GM18499 (cell line): ENCODE measurements around the gene PRSS53.

Source experiments
- ATAC-seq: cut with Tn5 transposase; IDR thresholded peaks from one replicate; pipeline ENCODE4 v1.9.1; 2021; ENCODE audit warnings: moderate number of reproducible peaks; ENCODE audit not compliant: insufficient read depth, unreplicated experiment

Gene PRSS53

DNA sequence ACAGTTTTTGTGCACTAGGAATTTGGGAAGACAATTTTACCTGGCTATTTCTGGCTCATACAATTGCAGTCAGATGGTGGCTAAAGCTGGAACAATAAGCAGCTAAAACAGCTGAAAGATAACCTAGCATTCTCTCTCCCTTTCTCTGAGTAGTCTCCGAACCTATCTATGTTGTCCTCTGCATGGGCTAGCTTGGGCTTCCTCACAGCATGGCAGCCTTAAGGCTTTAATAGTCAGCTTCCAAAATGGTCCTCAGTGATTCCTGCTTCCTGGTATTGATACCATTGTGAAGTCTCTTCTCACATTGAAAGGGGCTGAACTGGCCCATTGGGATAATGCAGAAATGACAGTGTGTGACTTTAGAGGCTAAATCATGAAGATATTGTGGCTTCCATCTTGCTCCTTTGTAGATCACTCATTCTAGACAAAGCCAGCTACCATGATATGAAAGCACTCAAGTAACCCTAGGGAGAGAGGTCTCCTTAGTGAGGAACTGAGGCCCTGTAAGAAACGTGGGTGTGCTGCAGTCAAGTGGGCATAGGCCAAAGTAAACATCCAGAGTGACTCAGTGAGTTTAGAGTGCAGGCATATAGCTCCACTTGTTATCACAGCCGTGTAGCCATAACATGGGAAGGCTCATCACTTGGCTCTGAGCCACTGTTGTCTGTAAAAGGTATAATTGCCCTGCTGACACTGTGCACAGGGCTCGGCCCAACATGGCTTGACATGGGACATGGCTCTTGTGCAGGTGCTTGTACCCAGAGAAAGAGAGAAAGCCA lies 11.3 kb upstream of the PRSS53 start:
- no peak for ATAC-seq

DNA sequence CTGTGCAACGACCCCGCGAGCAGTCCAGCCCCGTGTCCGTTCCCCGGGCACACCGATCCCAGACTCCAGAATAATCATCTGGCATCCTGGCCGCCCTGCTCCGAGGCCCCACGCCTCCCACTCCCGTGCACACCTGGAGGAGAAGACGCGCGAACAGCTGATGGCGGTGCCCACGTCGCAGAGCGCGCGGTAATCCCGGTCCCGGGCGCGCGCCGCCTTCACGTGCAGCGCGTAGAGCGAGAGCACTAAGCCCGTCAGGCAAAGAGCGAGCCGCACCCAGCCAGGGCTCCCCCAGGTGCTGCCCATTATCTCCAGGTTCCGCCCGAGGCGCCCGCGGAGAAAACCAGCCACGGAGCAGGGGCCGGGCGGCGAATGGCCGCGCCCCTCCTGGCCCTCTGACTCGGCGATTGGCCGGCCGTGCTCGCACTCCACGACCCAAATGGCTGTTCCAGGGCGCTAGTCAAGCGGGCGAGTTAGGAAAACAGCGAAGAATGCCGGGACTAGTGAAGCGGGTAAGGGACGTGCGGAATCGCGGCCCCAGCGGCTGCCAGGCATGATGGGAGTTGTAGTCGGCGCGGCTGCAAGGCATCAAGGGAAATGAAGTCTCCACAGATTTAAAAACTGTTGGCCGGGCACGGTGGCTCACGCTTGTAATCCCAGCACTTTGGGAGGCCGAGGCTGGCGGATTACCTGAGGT lies 5.8 kb upstream of the PRSS53 start, which contains the start of gene VKORC1:
VKORC1 (minus strand) TSS at position 374 of the 697 bp plus-strand sequence; CDS start at position 306, 68 bp downstream.
- peak; percentile 59 for ATAC-seq

DNA sequence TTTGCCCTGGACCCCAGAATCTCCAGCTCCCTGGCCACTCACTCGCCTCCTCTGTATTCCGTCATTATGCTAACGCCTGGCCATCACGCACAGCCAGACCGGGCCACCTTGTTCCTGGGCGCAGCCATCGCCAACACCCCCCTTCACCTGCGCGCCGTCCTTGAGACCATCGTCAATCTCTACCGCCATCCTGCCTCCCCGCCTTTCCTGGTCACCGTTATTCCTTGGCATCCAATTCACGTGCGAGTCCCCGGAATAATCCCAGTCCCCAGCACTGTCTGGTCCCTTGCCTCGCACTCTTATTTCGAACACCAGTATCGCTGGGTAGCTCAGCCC lies 5.3 kb upstream of the PRSS53 start:
- no peak for ATAC-seq

DNA sequence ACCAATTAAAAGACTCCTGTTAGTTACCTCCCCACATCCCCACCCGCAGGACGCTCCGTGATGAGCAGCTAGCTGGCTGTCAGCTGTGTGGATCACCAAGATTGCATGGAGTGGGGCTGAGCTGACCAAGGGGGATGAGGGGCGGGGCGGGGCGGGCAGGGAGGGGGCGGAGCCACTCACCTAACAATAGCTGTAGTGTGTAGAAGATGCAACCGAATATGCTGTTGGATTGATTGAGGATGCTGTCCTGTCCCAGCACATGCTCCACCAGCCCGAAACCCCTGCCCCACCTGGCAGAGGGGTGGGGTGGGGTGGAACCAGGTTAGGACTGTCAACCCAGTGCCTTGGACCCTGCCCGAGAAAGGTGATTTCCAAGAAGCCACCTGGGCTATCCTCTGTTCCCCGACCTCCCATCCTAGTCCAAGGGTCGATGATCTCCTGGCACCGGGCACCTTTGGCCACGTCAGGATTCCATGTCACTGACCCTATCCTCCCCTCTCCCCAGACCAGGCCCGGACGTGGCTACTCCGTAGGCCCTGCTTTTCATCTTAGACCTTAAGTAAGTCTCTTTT lies 4.5 kb upstream of the PRSS53 start:
- no peak for ATAC-seq

DNA sequence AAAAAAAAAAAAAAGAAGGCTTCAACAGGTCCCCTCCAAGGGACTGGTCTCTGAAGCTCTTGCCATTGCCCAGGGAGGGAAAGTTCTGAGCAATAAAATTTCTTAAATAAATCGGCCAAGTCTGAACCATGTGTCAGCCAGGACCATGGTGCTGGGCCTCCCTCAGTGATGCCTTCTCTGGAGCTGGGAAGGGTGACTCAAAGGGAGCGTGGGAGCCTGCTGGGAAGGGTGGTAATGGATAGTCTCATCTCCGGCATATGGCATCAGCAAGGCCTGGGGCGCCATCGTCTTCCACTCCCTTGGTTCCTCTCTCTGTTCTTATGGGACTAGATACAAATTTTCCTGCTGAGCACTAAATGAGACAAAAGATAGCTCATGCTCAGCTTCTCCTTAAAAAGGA lies 3.6 kb upstream of the PRSS53 start:
- ATAC-seq, result no peak

DNA sequence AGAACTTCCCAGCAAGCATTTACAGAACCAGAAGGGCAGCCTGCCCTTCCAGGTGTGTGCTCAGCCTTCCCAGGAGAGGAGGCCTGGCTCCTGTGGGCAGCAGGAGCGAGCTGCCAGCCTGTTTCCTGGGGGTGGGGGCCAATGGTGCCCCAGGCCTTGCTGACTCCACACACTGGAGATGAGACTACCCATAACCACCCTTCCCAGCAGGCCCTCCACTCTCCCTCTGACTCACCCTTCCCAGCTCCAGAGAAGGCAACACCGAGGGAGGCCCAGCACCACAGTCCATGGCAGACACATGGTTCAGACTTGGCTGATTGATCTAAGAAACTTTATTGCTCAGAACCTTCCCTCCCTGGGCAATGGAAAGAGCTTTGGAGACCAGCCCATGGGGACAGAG lies 1.8 kb upstream of the PRSS53 start:
- ATAC-seq, result no peak

DNA sequence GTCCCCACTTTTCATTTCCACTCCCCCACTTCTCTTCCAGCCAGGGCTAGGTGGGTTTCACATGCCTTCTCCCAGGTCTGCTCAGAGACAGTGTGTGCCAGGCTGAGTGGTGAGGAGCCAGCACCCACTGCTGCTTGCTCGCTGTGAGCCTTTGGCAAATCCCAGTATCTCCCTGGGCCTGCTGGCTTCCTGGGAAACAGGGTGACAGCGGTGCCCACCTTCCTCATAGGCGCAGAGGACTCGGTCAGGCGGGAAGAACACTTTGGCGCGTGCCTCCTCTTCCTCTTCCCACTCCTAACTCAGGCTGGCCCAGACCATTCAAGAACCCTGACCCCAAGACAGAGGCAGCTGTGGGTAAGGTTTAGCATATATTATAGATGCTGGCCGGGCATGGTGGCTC lies 456 bp upstream of the PRSS53 start:
- ATAC-seq, result no peak

DNA sequence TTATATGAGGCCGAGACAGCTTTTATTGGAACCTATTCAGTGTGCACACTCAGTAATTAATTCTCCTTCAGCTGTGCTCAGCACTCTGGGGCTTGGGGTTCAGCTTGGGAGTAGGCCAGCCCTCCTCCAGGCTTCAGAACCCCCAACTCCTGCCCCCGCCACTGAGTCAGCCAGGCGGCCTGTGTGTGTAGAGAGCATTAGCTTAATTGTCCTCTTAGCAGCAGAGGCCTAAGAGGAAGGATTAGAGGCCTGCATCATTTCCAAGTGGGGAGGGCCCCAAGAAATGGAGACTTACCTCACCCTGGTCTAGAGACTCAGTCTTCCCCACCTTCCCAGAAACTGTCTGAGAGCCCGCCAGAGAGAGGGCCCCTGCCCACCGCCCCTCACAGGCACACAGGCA lies 772 bp downstream of the PRSS53 start:
- ATAC-seq, result no peak

DNA sequence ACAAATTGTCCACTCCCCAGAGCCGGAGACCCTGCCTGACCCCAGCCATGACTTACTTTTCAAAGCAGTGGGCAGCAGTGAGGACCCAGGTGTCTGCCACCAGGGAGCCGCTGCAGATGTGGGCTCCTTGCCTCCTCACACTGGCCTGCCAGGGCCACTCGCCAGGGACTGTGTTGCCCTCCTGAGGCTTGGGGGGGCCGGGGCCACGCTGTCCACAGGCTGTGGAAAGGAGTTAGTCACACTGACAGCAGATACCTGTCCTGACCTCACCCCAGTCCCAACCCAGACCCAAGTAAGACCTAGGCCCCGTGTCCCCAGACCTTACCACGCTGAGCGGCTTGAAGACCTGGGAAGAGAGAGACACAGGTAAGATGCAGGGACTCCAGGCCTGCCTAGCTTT lies 1.3 kb downstream of the PRSS53 start:
- no peak for ATAC-seq

DNA sequence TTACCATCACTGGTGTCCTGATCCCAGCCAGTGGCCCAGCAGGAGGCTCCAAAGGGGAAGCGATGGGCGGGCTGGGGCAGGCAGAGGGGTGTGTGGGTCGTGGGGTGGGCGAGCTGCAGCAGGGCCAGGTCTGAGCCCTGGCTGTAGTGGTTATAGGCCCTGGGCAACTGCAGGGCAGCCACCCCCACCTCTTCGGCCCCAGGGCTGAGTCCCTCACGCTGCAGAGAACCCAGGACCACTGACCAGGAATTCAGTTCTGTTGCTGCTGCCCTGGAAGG lies 2.2 kb downstream of the PRSS53 start:
- ATAC-seq, result no peak

DNA sequence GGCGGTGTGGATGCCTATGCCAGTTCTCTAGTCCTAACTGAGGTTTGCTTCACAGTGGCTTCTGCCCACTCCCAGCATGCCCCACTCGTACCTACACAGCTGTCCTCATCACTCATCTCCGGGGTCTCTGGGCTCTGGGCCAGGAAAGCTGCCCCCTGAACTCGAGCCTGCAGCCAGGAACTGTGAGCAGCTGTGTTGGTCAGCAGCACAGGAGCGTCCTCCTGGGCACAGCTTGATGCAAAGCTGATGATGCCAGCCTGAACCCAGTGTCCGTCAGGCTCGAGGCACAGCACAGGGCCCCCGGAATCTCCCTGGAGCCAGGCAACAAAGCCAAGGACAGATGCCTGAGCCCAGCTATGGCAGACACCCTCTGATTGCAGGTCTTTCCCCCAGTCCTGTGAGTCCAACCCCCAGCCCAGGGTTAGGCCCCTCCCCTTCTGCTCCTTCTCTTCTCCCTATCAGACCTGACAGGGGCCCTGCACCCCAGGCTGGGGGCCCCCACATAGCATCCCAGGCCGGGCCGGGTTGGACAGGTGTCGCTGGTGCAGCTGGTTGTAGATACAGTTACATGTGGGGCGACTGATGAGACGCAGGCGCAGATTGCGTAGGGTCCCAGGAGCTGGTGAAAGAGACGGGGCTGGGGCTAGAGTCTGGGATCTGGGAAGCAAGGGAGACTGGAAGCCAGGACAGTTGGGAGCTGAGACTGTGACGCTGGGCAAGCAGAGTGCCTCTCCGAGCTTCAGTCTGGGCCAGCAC lies 2.7 kb downstream of the PRSS53 start:
- ATAC-seq, result no peak

DNA sequence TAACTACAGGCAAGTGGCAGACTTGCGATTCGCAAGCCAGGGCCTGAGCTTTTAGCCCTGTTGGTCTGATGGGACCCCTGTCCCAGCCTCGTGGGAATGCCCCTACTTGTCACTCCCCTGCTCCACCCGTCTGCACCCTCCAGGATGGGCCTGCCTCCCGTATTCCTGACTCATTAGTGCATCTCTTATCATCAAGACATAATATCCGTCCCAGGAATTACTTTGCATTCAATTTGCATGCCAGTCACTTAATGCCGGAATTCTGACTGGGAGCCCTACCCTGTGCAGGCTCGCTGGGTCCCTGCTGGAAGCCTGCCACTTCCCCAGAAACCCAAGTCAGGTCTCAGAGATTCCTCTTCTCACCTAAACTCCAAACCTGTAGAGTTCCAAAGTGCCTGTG lies 3.3 kb downstream of the PRSS53 start:
- ATAC-seq, result no peak

DNA sequence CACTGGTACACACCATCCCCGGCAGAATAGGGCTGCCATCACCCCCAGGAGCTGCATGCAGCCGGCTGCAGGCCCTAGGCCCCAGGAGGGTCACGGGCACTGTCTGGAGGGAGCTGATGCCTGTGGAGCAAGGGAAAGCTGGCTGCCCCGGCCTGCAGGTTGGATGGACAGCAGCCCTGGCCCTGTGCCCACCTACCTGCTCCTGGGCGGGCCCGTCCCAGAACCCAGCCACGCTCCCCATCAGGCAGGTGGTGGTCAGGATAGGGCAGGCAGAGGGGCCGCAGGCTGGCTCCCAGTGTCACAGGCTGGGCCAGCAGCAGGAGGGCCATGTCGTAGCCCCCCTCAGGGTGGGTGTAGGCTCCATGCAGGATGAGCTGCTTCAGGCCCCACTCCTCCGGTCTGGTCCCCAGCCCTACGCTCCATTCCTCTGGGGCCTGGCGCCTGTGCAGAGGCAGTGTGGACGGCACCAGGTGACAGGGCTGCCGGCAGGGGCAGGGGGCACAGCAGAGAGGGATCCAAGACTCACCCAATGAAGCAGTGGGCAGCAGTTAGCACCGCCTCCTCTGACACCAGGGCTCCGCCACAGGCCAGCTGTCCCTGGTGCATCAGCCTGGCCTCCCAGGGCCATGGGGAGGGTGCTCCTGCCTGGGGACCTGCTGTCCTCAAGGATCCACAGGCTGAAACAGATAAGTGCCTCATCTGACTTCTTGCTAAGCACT lies 4.0 kb downstream of the PRSS53 start:
- ATAC-seq, result no peak

DNA sequence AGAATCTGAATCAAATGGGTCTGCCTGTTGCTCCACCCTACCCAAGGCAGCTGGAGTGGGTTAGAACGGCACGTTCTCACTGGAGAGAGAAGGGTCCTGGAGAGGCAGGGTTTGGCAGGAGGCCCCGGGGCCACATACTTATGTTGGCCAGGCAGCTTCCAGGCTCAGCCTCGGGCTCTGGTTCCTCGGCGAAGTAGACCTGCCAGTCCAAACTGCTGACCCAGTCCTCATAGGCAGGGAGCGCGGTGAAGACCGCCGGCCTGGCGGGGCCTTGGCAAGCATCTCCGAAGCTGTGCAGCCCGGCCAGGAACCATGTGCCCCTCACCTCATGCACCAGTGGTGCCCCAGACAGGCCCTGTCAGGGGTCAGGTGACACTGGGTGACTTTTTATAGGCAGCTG lies 4.8 kb downstream of the PRSS53 start:
- no peak for ATAC-seq

DNA sequence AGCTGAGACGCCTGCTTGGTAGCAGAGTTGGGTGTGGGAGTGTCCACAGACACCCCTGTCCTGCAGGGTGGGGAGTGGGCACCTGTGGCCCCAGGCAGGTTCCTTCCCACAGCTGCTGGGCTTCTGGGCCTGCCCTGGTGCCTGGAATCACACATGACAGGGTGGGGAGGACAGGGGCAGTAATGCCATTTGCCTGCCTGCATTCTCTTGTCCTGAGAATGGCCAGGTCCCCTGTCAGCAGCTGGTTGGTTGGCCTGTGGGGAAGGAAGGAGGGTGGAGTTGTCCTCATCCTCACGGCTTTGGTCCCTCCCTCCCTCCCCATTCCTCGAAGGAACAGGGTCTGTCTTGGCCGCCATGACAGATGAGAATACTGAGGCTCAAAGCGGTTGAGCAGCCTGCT lies 5.2 kb downstream of the PRSS53 start:
- ATAC-seq, result no peak

DNA sequence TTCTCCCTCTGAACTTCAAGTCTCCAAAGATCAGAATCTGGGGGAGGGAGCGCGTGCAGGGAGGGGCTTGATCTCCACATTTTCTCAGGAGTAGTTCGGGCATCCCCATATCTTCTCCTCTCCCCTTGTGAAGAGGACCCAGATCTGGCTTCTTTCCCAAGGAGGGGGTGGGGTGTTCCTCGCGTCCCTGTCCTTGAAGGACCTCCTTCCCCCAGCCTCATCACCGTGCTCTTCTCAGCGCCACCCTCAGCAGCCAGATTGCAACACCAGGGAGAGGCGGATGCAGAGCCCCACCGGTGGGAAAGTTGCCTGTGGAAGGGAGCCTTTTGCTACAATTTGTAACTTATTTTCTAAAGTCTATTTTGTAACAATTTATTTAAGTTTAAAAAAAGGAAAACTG lies 5.7 kb downstream of the PRSS53 start:
- no peak for ATAC-seq

DNA sequence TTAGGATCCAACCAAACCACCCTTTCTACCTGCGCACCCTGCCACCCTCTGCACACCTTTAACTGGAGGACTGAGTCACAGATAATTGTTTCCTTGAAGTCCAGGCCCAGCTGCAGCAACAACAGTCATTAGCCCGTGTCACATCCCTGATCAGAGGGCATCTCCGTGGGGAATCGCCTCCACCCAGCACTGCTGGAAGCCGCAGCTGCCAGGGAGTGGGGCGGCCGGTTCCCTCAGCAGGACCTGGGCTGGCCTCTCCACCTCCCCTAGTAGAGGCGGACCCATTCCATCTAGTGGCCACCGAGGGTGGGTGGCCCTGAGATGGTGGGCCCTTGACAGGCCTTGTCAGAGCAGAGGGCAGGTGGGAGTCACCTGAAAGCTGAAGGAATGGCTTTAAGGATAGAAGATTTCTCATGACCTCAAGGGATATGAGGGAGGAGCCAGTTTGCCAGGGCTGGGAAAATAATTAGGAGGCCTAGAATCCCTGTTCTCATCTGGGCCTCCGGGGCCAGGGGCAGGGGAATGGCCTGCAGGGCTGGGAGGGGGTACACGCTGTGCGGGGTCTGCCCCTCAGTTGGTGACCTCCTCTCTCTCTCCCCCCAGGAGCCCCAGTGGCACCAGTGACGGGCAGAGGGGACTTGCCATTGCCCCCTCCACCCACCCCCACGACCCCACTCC lies 6.2 kb downstream of the PRSS53 start:
- no peak for ATAC-seq

DNA sequence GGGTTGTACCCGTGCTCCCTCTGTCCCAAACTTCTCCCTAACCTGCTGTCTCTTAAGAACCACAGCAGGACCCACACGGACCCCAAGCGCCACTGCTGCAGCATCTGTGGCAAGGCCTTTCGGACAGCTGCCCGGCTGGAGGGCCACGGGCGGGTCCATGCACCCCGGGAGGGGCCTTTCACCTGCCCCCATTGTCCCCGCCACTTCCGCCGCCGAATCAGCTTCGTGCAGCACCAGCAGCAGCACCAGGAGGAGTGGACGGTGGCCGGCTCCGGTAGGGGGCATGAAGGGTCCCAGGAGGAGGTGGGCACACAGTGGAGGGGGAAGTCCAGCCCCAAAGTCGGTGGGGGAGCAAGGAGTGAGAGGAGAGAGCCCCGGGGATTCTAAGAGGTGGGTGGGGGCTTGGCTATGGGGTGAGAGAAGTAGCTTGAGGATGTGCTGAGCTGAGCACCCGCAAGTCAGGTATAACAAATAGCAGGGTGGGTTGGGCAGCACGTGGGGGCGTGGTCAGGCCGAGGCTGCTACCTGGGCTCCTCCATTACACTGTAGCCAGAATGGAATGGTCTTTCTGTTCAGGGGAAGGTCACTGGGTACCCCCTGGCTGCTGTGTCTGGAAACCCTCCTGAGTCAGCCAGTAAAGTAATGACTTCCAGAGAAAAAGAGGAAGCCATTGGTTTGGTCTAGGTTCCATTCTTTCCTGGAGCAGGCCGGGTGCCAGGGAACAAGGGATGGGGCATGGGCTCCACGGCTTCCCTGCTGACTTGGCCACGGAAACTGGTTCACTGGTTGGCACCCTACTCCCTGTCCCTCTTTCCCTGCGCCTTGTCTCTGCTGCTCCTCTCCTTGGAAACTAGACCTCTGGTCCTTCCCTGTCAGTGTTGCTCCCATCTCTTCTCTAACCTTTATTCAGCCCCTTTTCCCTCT lies 7.1 kb downstream of the PRSS53 start:
- ATAC-seq, result no peak
